ENCODE data around the gene C11orf16.

DNA sequence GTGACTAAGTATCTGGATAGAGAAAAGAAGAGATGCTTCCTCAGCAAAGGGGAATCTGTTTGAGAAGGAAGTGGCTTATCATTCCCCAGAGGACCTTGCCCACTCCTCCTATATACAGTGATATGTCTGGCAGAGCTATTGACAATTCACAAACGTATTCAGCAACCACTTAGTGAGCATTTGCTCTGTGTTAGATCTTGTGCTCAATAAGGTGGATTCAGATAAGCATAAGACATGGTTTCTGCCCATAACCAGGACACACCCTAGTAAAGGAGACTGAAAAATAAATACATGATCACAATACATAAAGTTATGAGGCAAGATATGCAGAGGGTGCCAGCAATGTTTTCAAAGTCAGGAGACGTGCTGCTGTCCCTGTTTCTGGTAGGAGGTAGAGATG is 30.1 kb upstream of the C11orf16 start:
- TF ChIP-seq EGR1 (IDR thresholded peaks at IDR 0.05; ENCODE audit: borderline replicate concordance, low read depth, low read length) (no peak), CREB1 (IDR thresholded peaks at IDR 0.05) (no peak), POLR2AphosphoS5 (IDR thresholded peaks at IDR 0.05; ENCODE audit: low read depth, low read length) (no peak), RBBP5 (IDR thresholded peaks at IDR 0.05; ENCODE audit: borderline replicate concordance, low read depth, low read length) (no peak), PHF8 (conservative IDR thresholded peaks at IDR 0.05; ENCODE audit: low read depth, low read length) (no peak)
